ENCODE data around the gene MRC1.
A peak's percentile ranks its signal among the peaks of the same experiment; 100 is the strongest.

Gene MRC1

DNA sequence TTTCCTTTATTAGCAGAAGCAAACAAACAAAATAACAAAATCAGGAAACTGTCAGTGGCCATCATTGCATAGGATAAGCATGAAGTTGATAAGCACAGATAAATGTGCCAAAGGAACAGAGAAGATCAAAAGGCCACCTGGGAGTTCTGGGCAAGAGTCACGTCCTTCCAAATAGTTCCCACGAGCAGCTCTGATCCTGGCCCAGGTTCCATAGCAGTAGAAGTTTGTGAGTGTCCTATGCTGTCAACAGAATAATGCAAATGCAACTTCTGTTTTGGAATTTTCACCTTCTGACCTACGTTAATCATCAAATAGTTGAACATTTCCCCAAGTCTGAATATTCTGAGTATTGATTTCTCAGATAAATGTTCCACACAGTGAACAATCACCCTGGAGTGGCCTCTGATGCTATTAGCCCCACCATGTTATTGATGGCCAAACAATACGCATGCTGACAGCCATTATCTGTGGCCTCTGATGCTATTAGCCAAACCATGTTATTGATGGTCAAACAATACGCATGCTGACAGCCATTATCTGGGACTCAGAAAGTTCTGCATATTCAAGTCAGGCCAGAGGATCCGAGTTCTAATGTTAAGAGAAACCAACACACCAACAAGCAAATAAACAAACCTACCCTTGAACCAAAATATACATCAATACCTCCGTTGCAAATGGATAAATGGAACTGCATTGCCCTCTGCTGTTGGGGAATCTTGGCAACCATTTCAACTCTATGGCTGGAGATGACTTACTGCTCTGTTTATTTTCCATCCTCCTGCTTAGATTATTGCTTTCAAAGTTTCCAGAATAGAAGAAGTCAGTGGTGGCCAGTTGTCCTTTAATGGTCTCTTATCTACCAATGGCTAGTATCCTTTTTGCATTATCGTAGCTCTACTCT, 63.3 kb downstream of the MRC1 start:
- Histone ChIP-seq H3K9me3 (ENCODE audit: control insufficient read depth, insufficient read depth, low read depth, low read length) (no peaks in the 10 kb centered on the region), H3K36me3 (ENCODE audit: control insufficient read depth in 2 of 2, insufficient read depth in 1 of 2, low read length in 2 of 2) (no peaks in the 10 kb centered on the region), H3K4me1 (ENCODE audit: control insufficient read depth, insufficient read depth, low read length) (no peaks in the 10 kb centered on the region), H3K27ac (ENCODE audit: extremely low read depth, low read depth, low read length) (no peak overlapping the region), H3K4me3 (ENCODE audit: low read depth, low read length) (no peak overlapping the region)
- ChIA-PET CTCF (interaction anchor here (0.6 to 1.6 kb wide), 6 partner anchors 26 to 498 kb away, joined by 3 to 5 read pairs (median 3); no protein-coding TSS in a partner anchor), POLR2A (no interaction called here)
- TF ChIP-seq ZNF654 (tag by site-specific recombination; IDR thresholded peaks at IDR 0.05; ENCODE audit: low read depth) (peak; percentile 45), KLF9 (tag by site-specific recombination; IDR thresholded peaks at IDR 0.05; ENCODE audit: low read depth) (no peak), TCF7L2 (IDR thresholded peaks at IDR 0.05; ENCODE audit: borderline replicate concordance, low read depth, low read length) (no peak), REPIN1 (tag by site-specific recombination; IDR thresholded peaks at IDR 0.05; ENCODE audit: low read depth) (no peak), ZNF416 (tag by site-specific recombination; IDR thresholded peaks at IDR 0.05) (no peak)
- TF ChIP-seq, protein P1, sequence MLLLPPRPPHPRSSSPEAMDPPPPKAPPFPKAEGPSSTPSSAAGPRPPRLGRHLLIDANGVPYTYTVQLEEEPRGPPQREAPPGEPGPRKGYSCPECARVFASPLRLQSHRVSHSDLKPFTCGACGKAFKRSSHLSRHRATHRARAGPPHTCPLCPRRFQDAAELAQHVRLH (tag by site-specific recombination; IDR thresholded peaks at IDR 0.05), result no peak
- TF ChIP-seq, protein P2, sequence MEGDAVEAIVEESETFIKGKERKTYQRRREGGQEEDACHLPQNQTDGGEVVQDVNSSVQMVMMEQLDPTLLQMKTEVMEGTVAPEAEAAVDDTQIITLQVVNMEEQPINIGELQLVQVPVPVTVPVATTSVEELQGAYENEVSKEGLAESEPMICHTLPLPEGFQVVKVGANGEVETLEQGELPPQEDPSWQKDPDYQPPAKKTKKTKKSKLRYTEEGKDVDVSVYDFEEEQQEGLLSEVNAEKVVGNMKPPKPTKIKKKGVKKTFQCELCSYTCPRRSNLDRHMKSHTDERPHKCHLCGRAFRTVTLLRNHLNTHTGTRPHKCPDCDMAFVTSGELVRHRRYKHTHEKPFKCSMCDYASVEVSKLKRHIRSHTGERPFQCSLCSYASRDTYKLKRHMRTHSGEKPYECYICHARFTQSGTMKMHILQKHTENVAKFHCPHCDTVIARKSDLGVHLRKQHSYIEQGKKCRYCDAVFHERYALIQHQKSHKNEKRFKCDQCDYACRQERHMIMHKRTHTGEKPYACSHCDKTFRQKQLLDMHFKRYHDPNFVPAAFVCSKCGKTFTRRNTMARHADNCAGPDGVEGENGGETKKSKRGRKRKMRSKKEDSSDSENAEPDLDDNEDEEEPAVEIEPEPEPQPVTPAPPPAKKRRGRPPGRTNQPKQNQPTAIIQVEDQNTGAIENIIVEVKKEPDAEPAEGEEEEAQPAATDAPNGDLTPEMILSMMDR (tag by site-specific recombination; IDR thresholded peaks at IDR 0.05), result peak; percentile 49; the same call in 1 of the 2 replicates

DNA sequence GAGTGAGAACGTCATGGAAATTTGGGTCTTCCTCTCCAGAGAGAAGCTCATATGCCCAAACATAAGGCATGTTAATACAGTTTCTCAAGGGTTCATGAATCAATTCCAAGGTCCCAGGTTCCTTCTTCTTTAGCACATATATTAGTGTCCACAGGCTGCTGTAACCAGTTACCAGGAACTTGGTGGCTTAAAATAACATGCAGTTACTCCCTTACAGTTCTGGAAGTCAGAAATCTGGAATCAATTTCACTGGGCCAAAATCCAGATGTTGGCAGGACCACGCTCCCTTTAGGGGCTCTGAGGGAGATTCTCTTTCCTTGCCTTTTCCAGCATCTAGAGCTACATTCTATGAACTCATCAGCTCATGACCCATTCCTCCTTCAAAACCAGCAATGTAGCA, 64.8 kb downstream of the MRC1 start:
- Histone ChIP-seq H3K27ac (ENCODE audit: extremely low read depth, low read depth, low read length) (no peak overlapping the region), H3K9me3 (ENCODE audit: control insufficient read depth, insufficient read depth, low read depth, low read length) (no peaks in the 10 kb centered on the region), H3K4me3 (ENCODE audit: low read depth, low read length) (no peak overlapping the region), H3K36me3 (ENCODE audit: control insufficient read depth in 2 of 2, insufficient read depth in 1 of 2, low read length in 2 of 2) (no peaks in the 10 kb centered on the region), H3K4me1 (ENCODE audit: control insufficient read depth, insufficient read depth, low read length) (no peaks in the 10 kb centered on the region)
- ChIA-PET CTCF (interaction anchor here (0.6 to 1.6 kb wide), 5 partner anchors 9 to 423 kb away, joined by 3 to 5 read pairs (median 3); no protein-coding TSS in a partner anchor), POLR2A (no interaction called here)
- TF ChIP-seq PRDM1 (tag by site-specific recombination; IDR thresholded peaks at IDR 0.05), result no peak
- TF ChIP-seq, protein P3, sequence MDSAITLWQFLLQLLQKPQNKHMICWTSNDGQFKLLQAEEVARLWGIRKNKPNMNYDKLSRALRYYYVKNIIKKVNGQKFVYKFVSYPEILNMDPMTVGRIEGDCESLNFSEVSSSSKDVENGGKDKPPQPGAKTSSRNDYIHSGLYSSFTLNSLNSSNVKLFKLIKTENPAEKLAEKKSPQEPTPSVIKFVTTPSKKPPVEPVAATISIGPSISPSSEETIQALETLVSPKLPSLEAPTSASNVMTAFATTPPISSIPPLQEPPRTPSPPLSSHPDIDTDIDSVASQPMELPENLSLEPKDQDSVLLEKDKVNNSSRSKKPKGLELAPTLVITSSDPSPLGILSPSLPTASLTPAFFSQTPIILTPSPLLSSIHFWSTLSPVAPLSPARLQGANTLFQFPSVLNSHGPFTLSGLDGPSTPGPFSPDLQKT (IDR thresholded peaks at IDR 0.05; ENCODE audit: borderline replicate concordance, low read depth, low read length), result no peak
- TF ChIP-seq, protein P4, sequence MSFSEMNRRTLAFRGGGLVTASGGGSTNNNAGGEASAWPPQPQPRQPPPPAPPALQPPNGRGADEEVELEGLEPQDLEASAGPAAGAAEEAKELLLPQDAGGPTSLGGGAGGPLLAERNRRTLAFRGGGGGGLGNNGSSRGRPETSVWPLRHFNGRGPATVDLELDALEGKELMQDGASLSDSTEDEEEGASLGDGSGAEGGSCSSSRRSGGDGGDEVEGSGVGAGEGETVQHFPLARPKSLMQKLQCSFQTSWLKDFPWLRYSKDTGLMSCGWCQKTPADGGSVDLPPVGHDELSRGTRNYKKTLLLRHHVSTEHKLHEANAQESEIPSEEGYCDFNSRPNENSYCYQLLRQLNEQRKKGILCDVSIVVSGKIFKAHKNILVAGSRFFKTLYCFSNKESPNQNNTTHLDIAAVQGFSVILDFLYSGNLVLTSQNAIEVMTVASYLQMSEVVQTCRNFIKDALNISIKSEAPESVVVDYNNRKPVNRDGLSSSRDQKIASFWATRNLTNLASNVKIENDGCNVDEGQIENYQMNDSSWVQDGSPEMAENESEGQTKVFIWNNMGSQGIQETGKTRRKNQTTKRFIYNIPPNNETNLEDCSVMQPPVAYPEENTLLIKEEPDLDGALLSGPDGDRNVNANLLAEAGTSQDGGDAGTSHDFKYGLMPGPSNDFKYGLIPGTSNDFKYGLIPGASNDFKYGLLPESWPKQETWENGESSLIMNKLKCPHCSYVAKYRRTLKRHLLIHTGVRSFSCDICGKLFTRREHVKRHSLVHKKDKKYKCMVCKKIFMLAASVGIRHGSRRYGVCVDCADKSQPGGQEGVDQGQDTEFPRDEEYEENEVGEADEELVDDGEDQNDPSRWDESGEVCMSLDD (tag by site-specific recombination; IDR thresholded peaks at IDR 0.05), result no peak
- no peak for TF ChIP-seq ZNF473 (tag by site-specific recombination; IDR thresholded peaks at IDR 0.05)
- no peak for TF ChIP-seq ZXDB (tag by site-specific recombination; IDR thresholded peaks at IDR 0.05)
- no peak for TF ChIP-seq ZNF302 (tag by site-specific recombination; IDR thresholded peaks at IDR 0.05; ENCODE audit: low read depth)
- no peak for TF ChIP-seq ZNF549 (tag by site-specific recombination; IDR thresholded peaks at IDR 0.05)
- TF ChIP-seq, protein P5, sequence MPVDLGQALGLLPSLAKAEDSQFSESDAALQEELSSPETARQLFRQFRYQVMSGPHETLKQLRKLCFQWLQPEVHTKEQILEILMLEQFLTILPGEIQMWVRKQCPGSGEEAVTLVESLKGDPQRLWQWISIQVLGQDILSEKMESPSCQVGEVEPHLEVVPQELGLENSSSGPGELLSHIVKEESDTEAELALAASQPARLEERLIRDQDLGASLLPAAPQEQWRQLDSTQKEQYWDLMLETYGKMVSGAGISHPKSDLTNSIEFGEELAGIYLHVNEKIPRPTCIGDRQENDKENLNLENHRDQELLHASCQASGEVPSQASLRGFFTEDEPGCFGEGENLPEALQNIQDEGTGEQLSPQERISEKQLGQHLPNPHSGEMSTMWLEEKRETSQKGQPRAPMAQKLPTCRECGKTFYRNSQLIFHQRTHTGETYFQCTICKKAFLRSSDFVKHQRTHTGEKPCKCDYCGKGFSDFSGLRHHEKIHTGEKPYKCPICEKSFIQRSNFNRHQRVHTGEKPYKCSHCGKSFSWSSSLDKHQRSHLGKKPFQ (tag by site-specific recombination; IDR thresholded peaks at IDR 0.05), result no peak
- no peak for TF ChIP-seq ZNF350 (tag by site-specific recombination; IDR thresholded peaks at IDR 0.05)
- no peak for TF ChIP-seq ZNF677 (tag by site-specific recombination; IDR thresholded peaks at IDR 0.05)
- TF ChIP-seq ZNF391 (tag by site-specific recombination; IDR thresholded peaks at IDR 0.05; ENCODE audit: borderline replicate concordance, low read depth), result no peak
- TF ChIP-seq, protein P6, sequence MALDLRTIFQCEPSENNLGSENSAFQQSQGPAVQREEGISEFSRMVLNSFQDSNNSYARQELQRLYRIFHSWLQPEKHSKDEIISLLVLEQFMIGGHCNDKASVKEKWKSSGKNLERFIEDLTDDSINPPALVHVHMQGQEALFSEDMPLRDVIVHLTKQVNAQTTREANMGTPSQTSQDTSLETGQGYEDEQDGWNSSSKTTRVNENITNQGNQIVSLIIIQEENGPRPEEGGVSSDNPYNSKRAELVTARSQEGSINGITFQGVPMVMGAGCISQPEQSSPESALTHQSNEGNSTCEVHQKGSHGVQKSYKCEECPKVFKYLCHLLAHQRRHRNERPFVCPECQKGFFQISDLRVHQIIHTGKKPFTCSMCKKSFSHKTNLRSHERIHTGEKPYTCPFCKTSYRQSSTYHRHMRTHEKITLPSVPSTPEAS (tag by site-specific recombination; IDR thresholded peaks at IDR 0.05), result no peak
- TF ChIP-seq ZBTB17 (tag by site-specific recombination; IDR thresholded peaks at IDR 0.05), result no peak
- TF ChIP-seq ZNF202 (tag by site-specific recombination; IDR thresholded peaks at IDR 0.05; ENCODE audit: borderline replicate concordance), result no peak
- TF ChIP-seq ZNF354C (tag by site-specific recombination; IDR thresholded peaks at IDR 0.05; ENCODE audit: borderline replicate concordance, low read depth), result no peak
- TF ChIP-seq ZNF132 (tag by site-specific recombination; IDR thresholded peaks at IDR 0.05; ENCODE audit: borderline replicate concordance), result no peak
- TF ChIP-seq ZSCAN23 (tag by site-specific recombination; IDR thresholded peaks at IDR 0.05), result no peak

All from HEK293 (cell line).